ENCODE results near the gene COL13A1.

The COL13A1 gene

DNA sequence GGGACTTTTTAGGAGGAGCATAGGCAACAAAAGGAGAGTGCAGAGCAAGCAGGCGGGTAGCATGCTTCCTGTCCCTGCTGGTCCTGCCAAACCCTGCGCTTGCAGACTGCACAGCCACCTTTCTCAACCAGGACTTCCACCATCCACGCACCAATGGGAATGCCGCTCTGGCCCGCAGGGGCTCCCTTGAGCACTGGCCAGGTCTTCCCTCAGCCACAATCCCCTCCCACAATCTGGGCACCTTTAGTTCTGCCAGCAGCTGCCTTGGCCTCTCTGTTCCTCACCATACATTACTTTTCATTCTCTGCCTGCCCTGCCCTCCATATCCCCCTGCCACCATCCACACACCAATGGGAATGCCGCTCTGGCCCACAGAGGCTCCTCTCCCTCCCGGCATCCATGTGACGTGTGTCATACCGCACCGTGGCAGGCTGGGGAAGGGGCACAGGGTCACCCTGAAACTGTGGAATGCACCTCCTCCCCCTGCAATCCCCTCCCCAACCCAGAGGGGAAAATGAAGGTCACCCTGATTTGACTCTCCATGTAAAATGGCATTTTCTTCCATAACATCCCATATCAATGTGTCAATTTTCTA is 153.6 kb downstream of the COL13A1 start:
- DNase-seq: no peak

- no peak for DNase-seq
Observed at GRCh38 chr10:69955897-69956740, 154.4 kb downstream of the COL13A1 start.

GRCh38 chr10:69956741-69957230 is 155.1 kb downstream of the COL13A1 start:
- no peak for DNase-seq

DNA sequence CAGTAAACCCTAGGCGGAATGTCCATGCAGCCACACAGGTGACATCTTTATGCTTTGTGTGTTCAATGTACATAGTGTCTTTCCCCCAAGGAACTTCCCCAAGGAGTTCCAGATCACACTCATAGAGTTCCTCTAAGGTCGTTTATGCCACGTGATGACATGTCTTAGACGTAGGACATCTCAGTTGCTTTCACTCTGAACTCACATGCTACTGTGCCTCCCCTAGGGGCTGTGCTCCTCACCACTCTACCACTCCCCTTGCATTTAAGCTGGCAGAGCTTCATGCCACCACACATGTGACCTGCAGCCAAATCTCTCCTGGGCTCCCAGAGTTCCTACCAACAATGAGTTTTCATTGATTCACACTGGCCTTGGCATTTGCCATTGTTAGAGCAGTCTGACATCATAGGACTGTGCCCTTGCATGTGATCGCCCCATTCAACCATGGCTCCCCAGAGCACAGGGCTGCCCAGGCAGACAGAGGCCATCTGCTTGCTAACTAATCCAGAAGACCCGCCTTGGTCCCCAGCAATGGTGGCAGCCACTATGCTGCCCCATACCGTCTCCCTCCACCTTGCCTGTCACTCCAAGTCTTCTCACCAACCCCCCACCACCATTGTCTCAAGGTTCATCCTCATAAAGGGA is 155.7 kb downstream of the COL13A1 start:
- DNase-seq: no peak

GRCh38 chr10:69957886-69958555 is 156.3 kb downstream of the COL13A1 start:
- no peak for DNase-seq

GRCh38 chr10:69958556-69958902 is 156.8 kb downstream of the COL13A1 start:
- no peak for DNase-seq

GRCh38 chr10:69959911-69960310 is 158.2 kb downstream of the COL13A1 start:
- no peak for DNase-seq

DNA sequence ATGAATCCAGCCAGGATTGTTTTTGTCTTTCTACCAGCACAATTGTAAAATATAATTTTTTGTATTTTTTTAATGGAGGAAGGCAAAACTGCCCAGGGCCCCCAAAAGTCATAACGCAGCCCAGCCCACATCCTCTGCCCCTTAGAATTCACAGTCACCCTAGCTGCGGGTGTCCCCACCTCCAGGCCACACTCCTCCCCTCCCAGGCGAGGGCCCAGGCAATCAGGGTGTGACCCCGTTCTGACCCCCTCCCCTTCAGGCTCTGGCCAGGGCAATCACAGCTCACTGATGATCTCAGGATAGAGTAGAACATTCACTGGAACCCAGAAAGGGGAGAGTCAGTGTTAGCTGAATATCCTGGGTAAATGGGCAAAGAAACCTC is 158.9 kb downstream of the COL13A1 start:
- DNase-seq: no peak

DNA sequence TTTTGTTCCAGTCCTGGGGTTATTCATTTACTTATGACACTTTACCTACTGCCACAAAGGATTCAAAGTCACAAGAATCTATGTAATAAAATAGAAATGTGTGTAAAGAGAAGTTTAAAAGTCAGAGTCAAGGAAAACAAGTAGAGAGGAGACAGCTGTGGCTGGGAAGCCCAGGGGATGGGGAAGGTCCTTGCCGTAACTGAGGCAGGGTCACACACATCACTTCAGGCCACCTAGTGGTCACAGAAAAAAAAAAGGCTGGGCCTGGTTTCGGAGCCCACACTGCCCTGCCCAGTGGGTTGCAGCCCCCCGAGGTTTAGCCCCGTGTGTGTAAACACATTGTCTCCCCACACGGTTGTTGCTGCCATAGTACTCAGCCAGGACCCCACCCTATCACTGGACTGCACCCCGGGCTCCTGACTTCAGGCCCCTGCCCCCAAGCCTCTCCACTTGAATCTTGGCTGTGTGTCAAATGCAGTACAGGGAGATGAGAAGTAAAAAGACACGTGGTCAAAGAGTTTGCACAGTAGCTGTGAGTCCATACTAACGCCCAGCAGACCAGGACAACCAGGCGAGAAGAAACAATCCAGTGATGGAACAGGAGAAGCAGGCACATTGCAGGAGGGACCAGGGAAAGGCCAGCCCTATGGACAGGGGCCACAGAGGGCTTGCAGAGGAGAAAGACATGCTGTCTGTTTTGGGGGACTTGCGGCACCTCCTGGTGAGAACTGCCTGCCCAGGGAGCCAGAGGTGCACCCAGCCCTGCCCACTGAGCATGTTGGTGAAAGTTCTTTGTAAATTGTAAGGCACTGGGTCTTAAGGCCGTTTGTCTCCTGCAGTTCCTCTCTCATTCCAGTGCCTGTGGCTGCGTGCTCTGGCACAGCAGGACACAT is 159.5 kb downstream of the COL13A1 start:
- DNase-seq: no peak

- no peak for DNase-seq
Observed at GRCh38 chr10:69961881-69962745, 160.4 kb downstream of the COL13A1 start.

GRCh38 chr10:69962746-69963135 is 161.0 kb downstream of the COL13A1 start:
- no peak for DNase-seq

DNA sequence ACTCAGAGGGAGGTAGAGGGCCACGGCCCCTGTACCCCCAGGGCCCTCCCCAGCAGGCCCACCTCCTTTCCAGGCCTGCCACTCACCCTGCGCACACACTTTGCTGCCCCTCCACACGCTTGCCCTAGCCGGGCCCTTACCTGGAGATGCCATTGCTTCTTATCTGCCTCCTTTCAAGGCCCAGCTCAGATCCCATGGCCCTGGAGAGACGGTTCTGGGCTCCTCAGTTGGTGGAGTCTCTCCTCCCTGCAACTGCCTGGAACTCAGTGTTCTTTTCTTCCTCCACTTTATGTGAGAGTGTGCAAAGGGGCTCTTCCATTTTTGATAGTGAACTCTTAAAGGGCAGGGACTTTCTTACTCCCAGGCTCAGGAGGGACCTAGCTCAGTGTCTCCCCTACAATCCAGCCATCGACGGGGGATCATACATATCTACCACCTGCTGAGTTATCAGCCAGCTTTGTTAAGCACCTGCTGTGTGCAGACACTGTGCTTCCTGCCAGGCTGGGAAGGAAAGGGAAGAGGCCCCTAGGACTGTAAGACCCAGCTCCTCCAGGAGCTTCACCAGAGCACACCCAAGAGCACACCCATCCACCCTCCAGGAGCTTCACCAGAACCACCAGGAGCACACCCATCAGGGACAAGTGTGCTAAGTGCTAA is 161.6 kb downstream of the COL13A1 start:
- no peak for DNase-seq

- DNase-seq: no peak
Observed at GRCh38 chr10:69963835-69964710, 162.4 kb downstream of the COL13A1 start.

- no peak for DNase-seq
Observed at GRCh38 chr10:69965086-69965485, 163.4 kb downstream of the COL13A1 start.

GRCh38 chr10:69965919-69966662 is 164.4 kb downstream of the COL13A1 start:
- no peak for DNase-seq

DNA sequence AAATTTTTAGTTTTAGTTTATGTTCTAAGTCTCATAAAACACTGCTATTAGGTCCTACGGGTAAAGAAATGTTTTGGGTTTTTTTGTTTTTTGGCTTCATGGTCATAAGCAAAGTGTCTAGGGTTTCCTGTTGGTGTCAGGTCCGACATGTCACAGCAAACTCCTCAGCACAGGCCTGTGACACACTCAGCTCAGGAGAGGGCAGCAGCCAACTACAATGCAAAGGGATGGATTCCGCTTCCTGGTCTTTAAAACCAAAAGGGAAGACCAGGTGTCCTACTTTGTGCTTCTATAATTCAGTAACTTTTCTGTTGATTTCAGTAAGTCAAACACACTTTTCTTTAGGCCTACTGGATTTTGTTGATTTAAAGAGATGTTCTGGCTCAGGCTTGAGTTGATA is 167.1 kb downstream of the COL13A1 start:
- DNase-seq: no peak

DNA sequence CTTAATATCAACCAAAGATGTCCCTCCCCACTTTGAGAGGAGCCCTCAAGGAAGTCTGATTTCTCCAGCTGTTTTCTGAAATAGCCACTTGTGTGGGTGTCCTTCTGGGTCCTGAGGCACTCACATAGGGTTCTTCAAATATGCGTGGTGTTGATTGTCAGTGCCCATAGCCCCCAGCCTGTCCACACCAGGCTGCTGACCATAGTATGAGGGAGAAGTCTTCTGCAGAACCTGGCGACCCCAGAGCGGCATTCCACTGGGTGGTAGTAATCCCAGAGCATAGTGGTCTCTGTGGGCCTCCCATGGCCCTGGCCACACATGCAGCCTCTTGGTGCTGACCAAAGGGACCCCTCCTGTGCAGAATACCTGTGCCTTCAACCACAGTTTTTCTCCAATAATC is 168.3 kb downstream of the COL13A1 start:
- no peak for DNase-seq

- no peak for DNase-seq
Observed at GRCh38 chr10:69972981-69973397, 171.3 kb downstream of the COL13A1 start.

- DNase-seq: no peak
Observed at GRCh38 chr10:69973678-69974077, 172.0 kb downstream of the COL13A1 start.
